Erythroblast (primary cell): Measurements from ENCODE around the gene PRODH2.

Experiments
- GATA1 ChIP-seq: IDR thresholded peaks from 2 replicates; pipeline ENCODE4 v1.6.1; 2011; ENCODE audit warnings: low read depth, mild to moderate bottlenecking, control low read depth, low read length, moderate library complexity
- POLR2A ChIP-seq: IDR thresholded peaks from 2 replicates; pipeline ENCODE4 v1.6.1; 2011; ENCODE audit warnings: mild to moderate bottlenecking, low read length

DNA sequence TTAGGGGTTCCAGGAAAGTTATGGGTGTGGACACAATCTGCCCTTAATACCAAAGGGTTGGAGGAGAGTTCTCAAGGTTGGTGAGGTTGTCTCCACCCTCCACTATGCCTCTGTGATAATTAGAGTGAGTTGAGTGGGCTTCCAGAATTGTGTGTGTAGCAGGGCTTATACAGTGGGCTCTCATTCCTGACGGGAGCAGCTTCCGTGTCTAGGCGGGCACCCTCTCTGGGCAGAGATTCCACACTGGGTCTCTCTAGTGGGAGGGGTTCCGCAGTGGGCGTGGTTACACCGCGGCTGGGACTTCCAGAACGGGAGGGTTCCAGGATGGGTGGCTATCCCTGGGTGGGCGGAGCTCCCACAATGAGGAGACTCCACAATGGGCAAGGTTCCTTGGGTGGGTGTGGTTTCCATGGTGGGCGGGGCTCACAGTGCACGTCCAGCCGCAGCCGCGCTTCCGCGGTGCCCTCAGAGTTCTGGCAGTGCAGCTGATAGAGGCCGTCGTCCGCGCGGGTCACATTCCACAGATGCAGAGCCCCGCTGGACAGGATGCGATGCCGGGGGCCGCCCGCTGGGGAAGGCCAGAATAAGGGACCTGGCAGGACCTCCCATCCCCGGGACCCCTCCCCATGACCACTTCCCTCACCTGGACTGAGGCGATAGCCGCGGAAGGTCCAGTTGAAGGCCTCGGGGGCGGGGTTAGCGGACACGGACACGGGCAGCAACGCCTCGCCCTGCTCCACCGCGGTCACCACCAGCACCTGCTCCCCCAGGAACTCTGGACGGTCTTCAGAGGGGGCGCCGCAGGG lies 31.2 kb upstream of the PRODH2 start:
- TF ChIP-seq POLR2A: no peak
- no peak for TF ChIP-seq GATA1
